ENCODE results near the gene PLXDC2.

The PLXDC2 gene

DNA sequence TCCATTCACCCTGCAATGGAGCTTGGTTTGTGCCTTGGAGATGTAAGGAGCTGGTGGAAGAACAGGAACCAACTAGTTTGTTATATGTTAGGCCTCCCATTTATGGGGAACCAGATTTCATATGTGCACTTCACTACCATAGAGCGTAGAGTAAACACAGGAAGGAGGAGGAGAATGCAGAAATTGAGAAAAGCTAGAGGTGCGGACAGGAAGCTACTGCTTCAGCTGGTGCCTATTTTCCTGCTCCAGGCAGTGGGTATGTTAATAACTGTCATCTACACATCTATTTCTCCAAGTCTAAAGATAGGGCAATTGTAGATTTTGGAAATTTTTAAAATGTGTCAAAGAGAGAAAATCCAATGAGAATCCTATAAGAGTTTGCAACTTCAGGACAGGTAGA, 482.2 kb downstream of the PLXDC2 start:
- DNase-seq = no peak

DNA sequence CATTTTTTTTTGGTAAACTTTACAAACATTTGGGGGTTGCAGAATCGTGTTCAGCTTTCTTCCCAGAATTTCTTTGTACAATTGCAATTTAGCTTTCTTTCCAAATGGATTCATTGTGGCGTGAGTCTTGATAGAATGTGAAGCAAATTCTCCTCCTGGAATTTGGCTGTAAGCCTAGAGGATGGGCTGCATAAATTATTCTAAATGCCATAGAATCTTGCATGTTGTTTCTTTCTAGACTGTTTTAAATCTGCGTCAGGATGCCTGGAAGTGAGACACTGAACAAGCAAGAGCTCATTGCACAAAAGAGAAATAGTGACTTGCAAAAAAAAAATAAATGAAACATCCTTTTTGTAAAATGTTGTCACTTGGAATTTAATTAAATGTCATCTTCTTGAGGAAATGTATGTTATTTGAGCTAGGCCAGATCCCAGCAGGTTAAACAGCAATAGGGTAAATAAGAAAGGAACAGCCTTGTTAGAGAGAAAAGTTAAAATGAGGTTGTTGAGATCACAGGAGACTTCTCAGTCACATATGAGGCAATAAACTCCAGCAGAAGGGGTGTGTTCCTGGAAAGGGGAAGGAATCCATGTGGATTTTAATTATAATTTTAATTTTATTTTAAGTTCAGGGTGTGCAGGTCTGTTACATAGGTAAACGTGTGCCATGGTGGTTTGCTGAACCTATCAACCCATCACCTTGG, 483.0 kb downstream of the PLXDC2 start:
- no peak for DNase-seq

DNA sequence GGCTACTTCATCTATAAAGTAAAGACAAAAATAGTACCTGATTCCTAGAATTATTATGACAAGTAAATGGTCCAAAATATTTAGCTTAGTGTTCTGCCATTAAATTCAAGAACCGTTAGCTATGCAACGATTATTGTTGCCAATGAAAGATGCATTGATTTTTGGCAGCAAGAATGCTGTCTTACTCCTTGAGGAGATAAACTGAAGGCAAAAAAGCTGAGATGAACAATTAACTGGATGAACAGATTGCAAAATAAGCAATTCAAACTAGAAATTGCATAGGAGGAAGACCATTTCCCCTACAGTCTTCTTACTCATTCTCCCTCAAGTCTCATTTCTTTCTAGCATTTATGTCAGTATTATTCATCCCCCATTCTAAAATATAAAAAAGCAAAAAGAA, 484.5 kb downstream of the PLXDC2 start:
- DNase-seq = no peak

DNA sequence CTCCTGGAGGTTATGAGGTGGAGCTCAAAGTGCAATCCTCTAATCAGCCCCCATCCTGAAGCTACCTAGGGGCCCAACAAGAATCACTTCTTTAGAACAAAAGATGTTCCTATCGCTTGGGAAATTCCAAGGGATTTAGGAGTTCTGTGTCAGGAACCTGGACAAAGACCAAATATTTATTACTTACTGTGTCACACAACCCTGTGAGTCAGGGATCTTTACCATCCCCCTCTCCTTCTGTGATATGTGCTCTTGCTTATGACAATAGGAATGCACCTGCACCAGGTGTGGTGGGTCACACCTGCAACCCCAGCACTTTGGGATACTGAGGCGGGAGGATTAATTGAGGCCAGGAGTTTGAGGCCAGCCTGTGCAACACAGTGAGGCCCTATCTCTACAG, 485.8 kb downstream of the PLXDC2 start:
- no peak for DNase-seq

DNA sequence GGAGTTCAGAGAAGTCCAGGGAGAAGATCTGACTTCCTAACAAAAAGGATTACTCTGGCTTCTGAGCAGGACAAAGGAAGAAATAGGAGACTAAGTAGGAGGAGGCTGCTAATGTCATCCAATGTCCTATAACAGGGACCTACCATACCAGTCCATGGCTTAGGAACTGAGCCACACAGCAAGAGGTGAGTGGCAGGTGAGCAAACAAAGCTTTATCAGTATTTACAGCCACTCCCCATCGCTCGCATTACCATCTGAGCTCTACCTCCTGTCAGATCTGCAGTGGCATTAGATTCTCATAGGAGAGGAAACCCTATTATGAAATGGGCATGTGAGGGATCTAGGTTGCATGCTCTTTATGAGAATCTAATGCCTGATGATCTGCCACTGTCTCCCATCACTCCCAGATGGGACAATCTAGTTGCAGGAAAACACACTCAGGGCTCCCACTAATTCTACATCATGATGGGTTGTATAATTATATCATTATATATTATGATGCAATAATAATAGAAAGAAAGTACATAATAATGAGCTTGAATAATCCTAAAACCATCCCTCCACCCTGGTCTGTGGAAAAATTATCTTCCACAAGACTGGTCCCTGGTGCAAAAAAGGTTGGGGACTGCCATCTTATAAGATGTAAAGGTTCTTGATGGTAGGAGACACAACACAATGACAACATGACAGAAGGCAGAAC, 487.4 kb downstream of the PLXDC2 start:
- no peak for DNase-seq

DNA sequence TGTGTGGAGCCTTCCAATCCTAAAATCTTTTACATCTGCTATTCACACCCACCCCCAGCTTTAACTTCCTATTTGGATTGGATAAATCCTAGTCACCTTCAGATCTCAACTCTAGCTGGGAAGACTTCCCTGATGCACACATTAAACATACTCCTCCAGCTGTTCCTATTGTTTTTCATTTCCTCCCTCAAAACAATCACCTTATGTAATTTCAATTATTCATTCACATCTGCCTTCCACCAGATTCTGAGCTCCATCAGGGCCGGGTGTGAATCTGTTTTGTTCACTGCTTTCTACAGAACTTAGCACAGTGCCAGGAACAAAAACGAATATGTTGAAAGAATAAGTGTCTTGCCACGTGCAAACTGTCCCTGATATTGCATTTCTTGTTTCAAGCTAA, 497.4 kb downstream of the PLXDC2 start:
- DNase-seq = no peak

DNA sequence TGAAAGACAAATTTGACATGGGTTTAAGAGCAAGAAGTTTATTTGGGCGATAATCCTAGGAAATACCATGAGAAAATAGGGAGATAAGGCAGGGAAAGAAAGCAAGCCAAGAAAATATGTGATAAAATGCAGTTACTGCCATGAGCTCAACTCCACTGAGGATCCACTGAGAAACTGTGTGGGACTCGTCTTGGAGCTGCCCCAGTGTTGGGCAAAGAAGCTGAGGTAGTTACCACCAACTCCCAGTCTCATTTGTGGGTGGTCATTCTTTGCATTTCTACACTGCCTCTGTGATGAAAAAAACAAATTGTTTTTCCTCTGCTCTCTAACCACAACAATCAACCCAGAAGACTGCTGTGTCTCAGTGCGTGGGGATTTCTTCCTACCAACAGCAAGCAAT, 498.2 kb downstream of the PLXDC2 start:
- no peak for DNase-seq

DNA sequence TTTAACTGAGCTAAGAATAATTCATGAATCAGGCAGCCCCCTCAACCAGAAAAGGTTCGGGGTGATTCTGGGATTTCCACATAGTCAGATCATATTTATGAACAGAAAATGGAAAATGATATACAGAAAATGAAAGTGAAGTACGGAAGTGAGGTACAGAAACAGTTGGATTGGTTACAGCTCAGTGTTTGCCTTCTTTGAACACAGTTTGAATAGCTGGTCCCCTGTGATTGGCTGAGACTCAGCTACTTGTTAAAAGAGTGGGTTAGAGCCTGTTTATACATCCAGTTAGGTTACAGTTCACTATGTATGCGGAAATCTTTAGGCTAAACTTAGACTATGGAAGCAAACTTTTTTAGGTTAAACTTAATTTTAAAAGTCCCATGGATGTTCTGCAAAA, 511.7 kb downstream of the PLXDC2 start:
- DNase-seq = no peak

DNA sequence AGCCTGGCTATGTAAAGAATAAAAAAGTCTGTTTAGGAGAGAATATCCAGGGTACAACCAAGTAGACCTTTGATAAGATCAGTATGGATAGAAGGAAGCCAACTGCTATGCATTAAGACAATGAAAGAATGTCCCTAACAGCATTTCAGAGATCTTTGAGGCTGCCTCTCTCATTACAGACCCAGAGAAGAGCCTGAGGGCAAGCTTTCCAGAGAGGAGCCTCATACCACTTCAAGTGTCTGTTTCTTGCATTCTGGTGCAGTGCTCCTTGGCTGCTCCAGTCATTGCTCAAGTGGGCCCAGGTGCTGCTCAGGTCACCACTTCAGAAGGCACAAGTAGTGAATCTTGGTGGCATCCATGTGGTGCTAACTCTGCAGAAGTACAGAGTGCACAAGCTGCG, 514.0 kb downstream of the PLXDC2 start:
- DNase-seq = no peak

DNA sequence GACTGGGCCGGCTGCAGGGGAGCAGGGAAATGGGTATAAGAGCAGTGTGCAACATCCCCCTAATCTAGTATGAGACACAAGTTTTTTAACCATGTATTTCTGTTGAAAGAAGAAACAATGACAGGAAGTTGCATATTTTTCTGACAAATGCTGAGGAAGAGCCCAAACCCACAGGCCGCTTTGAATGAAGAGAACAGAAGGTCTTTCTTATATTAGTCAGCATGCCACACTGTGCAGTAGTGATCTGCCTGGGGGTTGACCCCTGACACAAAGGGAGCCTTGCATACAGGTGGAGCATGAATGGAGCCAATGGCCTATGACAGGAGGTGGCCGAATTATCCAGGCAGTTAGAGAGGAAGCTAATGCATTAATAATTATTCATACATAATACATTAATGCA, 518.3 kb downstream of the PLXDC2 start:
- no peak for DNase-seq
